SW480 (cell line): ENCODE measurements around the gene CASP3.

Source experiments
- DNase-seq: peaks from one replicate; pipeline ENCODE4 v3.0.0-alpha.2; 2016; ENCODE audit warnings: low spot score

Gene CASP3

GRCh38 chr4:184649026-184649970 is at the start of gene CASP3, which contains the start of gene PRIMPOL:
Gene CASP3, minus strand, starts transcription at chr4:184649447. Its CDS starts 10,994 bp downstream, at chr4:184638453.
Gene PRIMPOL, plus strand, starts transcription at chr4:184649738. Its CDS starts 7,403 bp downstream, at chr4:184657141.
- DNase-seq: peak; percentile 89

GRCh38 chr4:184697956-184698355 is 48.7 kb upstream of the CASP3 start:
- DNase-seq: no peak

- no peak for DNase-seq
Measured at GRCh38 chr4:184695178-184695896, 46.1 kb upstream of the CASP3 start.

- no peak for DNase-seq
Measured at GRCh38 chr4:184694412-184694956, 45.2 kb upstream of the CASP3 start.

GRCh38 chr4:184693056-184693455 is 43.8 kb upstream of the CASP3 start:
- DNase-seq: no peak

GRCh38 chr4:184689681-184690080 is 40.4 kb upstream of the CASP3 start:
- no peak for DNase-seq

- DNase-seq: peak; percentile 12
Measured at GRCh38 chr4:184688447-184688846, 39.2 kb upstream of the CASP3 start.

GRCh38 chr4:184688005-184688404 is 38.8 kb upstream of the CASP3 start:
- DNase-seq: no peak

- peak; percentile 5 for DNase-seq
Measured at GRCh38 chr4:184684491-184685189, 35.4 kb upstream of the CASP3 start.

- DNase-seq: no peak
Measured at GRCh38 chr4:184681916-184682315, 32.7 kb upstream of the CASP3 start.

GRCh38 chr4:184680698-184681097 is 31.5 kb upstream of the CASP3 start:
- no peak for DNase-seq

GRCh38 chr4:184675821-184676492 is 26.7 kb upstream of the CASP3 start:
- DNase-seq: no peak

- no peak for DNase-seq
Measured at GRCh38 chr4:184675018-184675417, 25.8 kb upstream of the CASP3 start.

GRCh38 chr4:184674011-184674410 is 24.8 kb upstream of the CASP3 start:
- no peak for DNase-seq

- DNase-seq: no peak
Measured at GRCh38 chr4:184672741-184673140, 23.5 kb upstream of the CASP3 start.

GRCh38 chr4:184671101-184671500 is 21.9 kb upstream of the CASP3 start:
- no peak for DNase-seq

GRCh38 chr4:184669251-184669650 is 20.0 kb upstream of the CASP3 start:
- no peak for DNase-seq

GRCh38 chr4:184668511-184669114 is 19.4 kb upstream of the CASP3 start:
- DNase-seq: no peak

- DNase-seq: no peak
Measured at GRCh38 chr4:184668096-184668495, 18.8 kb upstream of the CASP3 start.

- no peak for DNase-seq
Measured at GRCh38 chr4:184666670-184667069, 17.4 kb upstream of the CASP3 start.
